Retina (tissue), 1 donor: ENCODE measurements around the gene C3orf33.

Source experiments
- DNase-seq: peaks from one replicate; pipeline ENCODE4 v3.0.0-alpha.2; 2016

C3orf33 gene

GRCh38 chr3:155782390-155782953 lies 23.6 kb downstream of the C3orf33 start:
- no peak for DNase-seq

GRCh38 chr3:155780291-155780690 lies 25.8 kb downstream of the C3orf33 start:
- no peak for DNase-seq

GRCh38 chr3:155778462-155778861 lies 27.6 kb downstream of the C3orf33 start:
- DNase-seq: no peak

GRCh38 chr3:155772801-155773200 lies 33.3 kb downstream of the C3orf33 start:
- no peak for DNase-seq

GRCh38 chr3:155771126-155771525 lies 35.0 kb downstream of the C3orf33 start:
- DNase-seq: no peak

- DNase-seq: no peak
Measured at GRCh38 chr3:155766206-155766605, 39.9 kb downstream of the C3orf33 start.

GRCh38 chr3:155763870-155764463 lies 42.1 kb downstream of the C3orf33 start:
- no peak for DNase-seq

GRCh38 chr3:155760653-155761052 lies 45.4 kb downstream of the C3orf33 start:
- DNase-seq: no peak

- no peak for DNase-seq
Measured at GRCh38 chr3:155757577-155757976, 48.5 kb downstream of the C3orf33 start.

GRCh38 chr3:155753038-155753639 lies 52.9 kb downstream of the C3orf33 start:
- no peak for DNase-seq

GRCh38 chr3:155748611-155749365 lies 57.3 kb downstream of the C3orf33 start:
- no peak for DNase-seq

GRCh38 chr3:155747946-155748290 lies 58.2 kb downstream of the C3orf33 start:
- peak; percentile 40 for DNase-seq

GRCh38 chr3:155747286-155747945 lies 58.7 kb downstream of the C3orf33 start:
- peak; percentile 35 for DNase-seq

GRCh38 chr3:155746703-155747102 lies 59.4 kb downstream of the C3orf33 start:
- no peak for DNase-seq

- peak; percentile 84 for DNase-seq
Measured at GRCh38 chr3:155745795-155746550, 60.1 kb downstream of the C3orf33 start.

- DNase-seq: peak; percentile 94
Measured at GRCh38 chr3:155744626-155745324, 61.3 kb downstream of the C3orf33 start, which contains the start of gene PLCH1. TSS of gene PLCH1 (minus strand) at chr3:155745071. CDS start at chr3:155704224, 40,847 bp downstream.

- DNase-seq: peak; percentile 96
Measured at GRCh38 chr3:155744010-155744625, 62.0 kb downstream of the C3orf33 start.

- DNase-seq: no peak
Measured at GRCh38 chr3:155743606-155744005, 62.5 kb downstream of the C3orf33 start.

GRCh38 chr3:155742349-155742965 lies 63.6 kb downstream of the C3orf33 start:
- no peak for DNase-seq

GRCh38 chr3:155741603-155742002 lies 64.5 kb downstream of the C3orf33 start:
- no peak for DNase-seq

- DNase-seq: peak; percentile 83
Measured at GRCh38 chr3:155741101-155741500, 65.0 kb downstream of the C3orf33 start.
